HEK293 (cell line): ENCODE data around the gene DAPP1.

Experiments used
- ZNF121 ChIP-seq: fragments of 450-650 bp; formaldehyde crosslinking; IDR thresholded peaks from 2 replicates; pipeline ENCODE4 v1.5.1; 2016; ENCODE audit warnings: missing biosample characterization, missing genetic modification characterization
- ZNF664 ChIP-seq: fragments of 450-650 bp; formaldehyde crosslinking; IDR thresholded peaks from 2 replicates; pipeline ENCODE4 v1.5.1; 2016; ENCODE audit warnings: missing biosample characterization, missing genetic modification characterization
- TF ChIP-seq, protein P1 (sequence below): fragments of 450-650 bp; formaldehyde crosslinking; IDR thresholded peaks from 2 replicates; pipeline ENCODE4 v1.5.1; 2016; ENCODE audit warnings: missing biosample characterization, missing genetic modification characterization

DNA sequence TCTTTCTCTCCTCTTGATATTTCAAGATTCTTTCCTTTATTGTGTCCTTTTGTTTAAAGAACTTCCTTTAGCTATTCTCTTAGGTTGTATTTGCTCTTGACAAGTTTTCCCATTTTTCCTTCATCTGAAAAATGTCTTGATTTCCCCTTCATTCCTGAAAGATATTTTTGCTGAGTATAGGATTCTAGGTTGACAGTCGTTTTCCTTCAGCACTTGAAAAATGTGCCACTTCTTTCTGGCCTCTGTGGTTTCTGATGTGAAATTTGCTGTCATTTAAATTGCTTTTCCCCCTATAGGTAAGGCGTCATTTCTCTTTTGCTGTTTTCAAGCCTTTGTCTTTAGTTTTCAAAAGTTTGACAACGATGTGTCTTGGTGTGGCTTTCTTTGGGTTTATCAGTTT lies 100.9 kb downstream of the DAPP1 start:
- TF ChIP-seq, protein P1, sequence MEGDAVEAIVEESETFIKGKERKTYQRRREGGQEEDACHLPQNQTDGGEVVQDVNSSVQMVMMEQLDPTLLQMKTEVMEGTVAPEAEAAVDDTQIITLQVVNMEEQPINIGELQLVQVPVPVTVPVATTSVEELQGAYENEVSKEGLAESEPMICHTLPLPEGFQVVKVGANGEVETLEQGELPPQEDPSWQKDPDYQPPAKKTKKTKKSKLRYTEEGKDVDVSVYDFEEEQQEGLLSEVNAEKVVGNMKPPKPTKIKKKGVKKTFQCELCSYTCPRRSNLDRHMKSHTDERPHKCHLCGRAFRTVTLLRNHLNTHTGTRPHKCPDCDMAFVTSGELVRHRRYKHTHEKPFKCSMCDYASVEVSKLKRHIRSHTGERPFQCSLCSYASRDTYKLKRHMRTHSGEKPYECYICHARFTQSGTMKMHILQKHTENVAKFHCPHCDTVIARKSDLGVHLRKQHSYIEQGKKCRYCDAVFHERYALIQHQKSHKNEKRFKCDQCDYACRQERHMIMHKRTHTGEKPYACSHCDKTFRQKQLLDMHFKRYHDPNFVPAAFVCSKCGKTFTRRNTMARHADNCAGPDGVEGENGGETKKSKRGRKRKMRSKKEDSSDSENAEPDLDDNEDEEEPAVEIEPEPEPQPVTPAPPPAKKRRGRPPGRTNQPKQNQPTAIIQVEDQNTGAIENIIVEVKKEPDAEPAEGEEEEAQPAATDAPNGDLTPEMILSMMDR (tag by site-specific recombination): no peak
- TF ChIP-seq ZNF664 (no peak), ZNF121 (no peak)
